Cardiac muscle cell (in vitro differentiated cells and primary cell): ENCODE results near the gene BANK1. TPM values are rescaled to one million over a fixed set of nuclear protein-coding genes. Genes with fewer than 3 reads are reported as not detected.

Experiments
- DNase-seq, 2 donors: peaks; one replicate each; pipeline versions ENCODE4 v3.0.0 to v3.0.0-alpha.2; 2010 to 2017; ENCODE audit warnings: low read depth in 1 of 2, low spot score in 1 of 2
- H3K27ac ChIP-seq: fragments of 200-600 bp; sonication (generic); 2 replicates; pipeline ENCODE4 v1.5.1; 2016
- H3K27me3 ChIP-seq: fragments of 200-600 bp; sonication (generic); 2 replicates; pipeline ENCODE4 v1.6.0; 2016; ENCODE audit warnings: control low read depth
- H3K36me3 ChIP-seq: fragments of 200-600 bp; sonication (generic); 2 replicates; pipeline ENCODE4 v1.5.1; 2016; ENCODE audit warnings: control low read depth
- H3K4me1 ChIP-seq: fragments of 200-600 bp; sonication (generic); 2 replicates; pipeline ENCODE4 v1.8.1; 2017; ENCODE audit warnings: low read depth, mild to moderate bottlenecking, mixed run types
- H3K4me3 ChIP-seq: fragments of 200-600 bp; sonication (generic); 2 replicates; pipeline ENCODE4 v1.5.1; 2016; ENCODE audit warnings: mild to moderate bottlenecking
- H3K9me3 ChIP-seq: fragments of 200-600 bp; sonication (generic); 2 replicates; pipeline ENCODE4 v1.5.1; 2017; ENCODE audit warnings: low read depth, mild to moderate bottlenecking, control low read depth
- CTCF ChIP-seq: IDR thresholded peaks from 2 replicates; pipeline ENCODE4 v1.5.1; 2012; ENCODE audit warnings: low read depth, mild to moderate bottlenecking, low read length
- polyA plus RNA-seq: library from polyadenylated mRNA; unstranded; fragments of >200 nt; fragmentation: Nextera tagmentation; extraction: Ambion mirVana; gene quantifications from 2 replicates; pipeline ENCODE4 v1.2.1, GENCODE V29; 2016
- total RNA-seq: library from RNA; depleted of rRNA; stranded (reverse); fragments of >200 nt; gene quantifications from 2 replicates; pipeline ENCODE4 v1.2.3, GENCODE V29; 2016

Gene BANK1
- total and polyA plus RNA-seq, 2 experiments from 2014 or later, result 0.27 to 0.46 TPM

- no peak for TF ChIP-seq CTCF
- Histone ChIP-seq H3K9me3 (no peaks in the 10 kb centered on the region), H3K4me3 (no peak overlapping the region), H3K27me3 (no peaks in the 10 kb centered on the region), H3K27ac (no peak overlapping the region), H3K4me1 (no peaks in the 10 kb centered on the region), H3K36me3 (no peaks in the 10 kb centered on the region)
- no peak for DNase-seq
Observed at GRCh38 chr4:101911616-101912015, 121.1 kb downstream of the BANK1 start.

GRCh38 chr4:101914761-101915160, 124.2 kb downstream of the BANK1 start:
- no peak overlapping the region for H3K27ac ChIP-seq
- no peaks in the 10 kb centered on the region for H3K4me1 ChIP-seq
- no peaks in the 10 kb centered on the region for H3K9me3 ChIP-seq
- no peak for TF ChIP-seq CTCF
- no peaks in the 10 kb centered on the region for H3K27me3 ChIP-seq
- H3K4me3 ChIP-seq, result no peak overlapping the region
- DNase-seq, result no peak
- H3K36me3 ChIP-seq, result no peaks in the 10 kb centered on the region

- no peaks in the 10 kb centered on the region for H3K9me3 ChIP-seq
- no peak overlapping the region for H3K27ac ChIP-seq
- no peak overlapping the region for H3K4me3 ChIP-seq
- H3K4me1 ChIP-seq, result no peaks in the 10 kb centered on the region
- H3K36me3 ChIP-seq, result no peaks in the 10 kb centered on the region
- no peak for TF ChIP-seq CTCF
- no peaks in the 10 kb centered on the region for H3K27me3 ChIP-seq
- DNase-seq, result no peak
Observed at GRCh38 chr4:101919373-101919977, 128.9 kb downstream of the BANK1 start.

- Histone ChIP-seq H3K4me1 (no peaks in the 10 kb centered on the region), H3K27me3 (no peaks in the 10 kb centered on the region), H3K4me3 (no peak overlapping the region), H3K9me3 (no peaks in the 10 kb centered on the region), H3K27ac (no peak overlapping the region), H3K36me3 (no peaks in the 10 kb centered on the region)
- no peak for DNase-seq
- no peak for TF ChIP-seq CTCF
Observed at GRCh38 chr4:101921370-101921769, 130.8 kb downstream of the BANK1 start.

GRCh38 chr4:101931619-101932018, 141.1 kb downstream of the BANK1 start:
- no peak for TF ChIP-seq CTCF
- Histone ChIP-seq H3K27me3 (no peaks in the 10 kb centered on the region), H3K4me1 (no peaks in the 10 kb centered on the region), H3K36me3 (no peaks in the 10 kb centered on the region), H3K27ac (no peak overlapping the region), H3K4me3 (no peak overlapping the region), H3K9me3 (no peaks in the 10 kb centered on the region)
- DNase-seq, result no peak
